ENCODE measurements around the gene IMMP1L.

IMMP1L gene

GRCh38 chr11:31478223-31478590 is 31.2 kb downstream of the IMMP1L start:
- Histone ChIP-seq H3K36me3 (ENCODE audit: control insufficient read depth, insufficient read depth, low read length) (no peaks in the 10 kb centered on the region), H3K4me3 (ENCODE audit: insufficient read depth, low read depth, low read length, poor library complexity, severe bottlenecking) (no peak overlapping the region), H3K9me3 (ENCODE audit: control insufficient read depth, low read length) (no peaks in the 10 kb centered on the region), H3K4me1 (ENCODE audit: control insufficient read depth, insufficient read depth, low read length, poor library complexity, severe bottlenecking) (no peaks in the 10 kb centered on the region), H3K27me3 (replicated peaks; ENCODE audit: control insufficient read depth, insufficient read depth, low read length, poor library complexity, severe bottlenecking) (no peaks in the 10 kb centered on the region), H3K27ac (ENCODE audit: insufficient read depth, low read length, poor library complexity, severe bottlenecking) (no peak overlapping the region)
- no peak for DNase-seq

GRCh38 chr11:31477528-31478222 is 31.7 kb downstream of the IMMP1L start:
- no peaks in the 10 kb centered on the region for H3K4me1 ChIP-seq (ENCODE audit: control insufficient read depth, insufficient read depth, low read length, poor library complexity, severe bottlenecking)
- DNase-seq, result no peak
- H3K27me3 ChIP-seq (replicated peaks; ENCODE audit: control insufficient read depth, insufficient read depth, low read length, poor library complexity, severe bottlenecking), result no peaks in the 10 kb centered on the region
- H3K9me3 ChIP-seq (ENCODE audit: control insufficient read depth, low read length), result no peaks in the 10 kb centered on the region
- H3K27ac ChIP-seq (ENCODE audit: insufficient read depth, low read length, poor library complexity, severe bottlenecking), result no peak overlapping the region
- H3K4me3 ChIP-seq (ENCODE audit: insufficient read depth, low read depth, low read length, poor library complexity, severe bottlenecking), result no peak overlapping the region
- no peaks in the 10 kb centered on the region for H3K36me3 ChIP-seq (ENCODE audit: control insufficient read depth, insufficient read depth, low read length)

GRCh38 chr11:31474083-31474482 is 35.3 kb downstream of the IMMP1L start:
- Histone ChIP-seq H3K4me3 (ENCODE audit: insufficient read depth, low read depth, low read length, poor library complexity, severe bottlenecking) (no peak overlapping the region), H3K9me3 (ENCODE audit: control insufficient read depth, low read length) (no peaks in the 10 kb centered on the region), H3K4me1 (ENCODE audit: control insufficient read depth, insufficient read depth, low read length, poor library complexity, severe bottlenecking) (no peaks in the 10 kb centered on the region), H3K36me3 (ENCODE audit: control insufficient read depth, insufficient read depth, low read length) (no peaks in the 10 kb centered on the region), H3K27ac (ENCODE audit: insufficient read depth, low read length, poor library complexity, severe bottlenecking) (no peak overlapping the region), H3K27me3 (replicated peaks; ENCODE audit: control insufficient read depth, insufficient read depth, low read length, poor library complexity, severe bottlenecking) (no peaks in the 10 kb centered on the region)
- no peak for DNase-seq

- Histone ChIP-seq H3K4me1 (ENCODE audit: control insufficient read depth, insufficient read depth, low read length, poor library complexity, severe bottlenecking) (no peaks in the 10 kb centered on the region), H3K4me3 (ENCODE audit: insufficient read depth, low read depth, low read length, poor library complexity, severe bottlenecking) (no peak overlapping the region), H3K27me3 (replicated peaks; ENCODE audit: control insufficient read depth, insufficient read depth, low read length, poor library complexity, severe bottlenecking) (no peaks in the 10 kb centered on the region), H3K9me3 (ENCODE audit: control insufficient read depth, low read length) (no peaks in the 10 kb centered on the region), H3K27ac (ENCODE audit: insufficient read depth, low read length, poor library complexity, severe bottlenecking) (no peak overlapping the region), H3K36me3 (ENCODE audit: control insufficient read depth, insufficient read depth, low read length) (peaks cover 4% of the 10 kb centered on the region)
- no peak for DNase-seq
Observed at GRCh38 chr11:31464436-31464835, 45.0 kb downstream of the IMMP1L start.

- Histone ChIP-seq H3K4me3 (ENCODE audit: insufficient read depth, low read depth, low read length, poor library complexity, severe bottlenecking) (no peak overlapping the region), H3K4me1 (ENCODE audit: control insufficient read depth, insufficient read depth, low read length, poor library complexity, severe bottlenecking) (no peaks in the 10 kb centered on the region), H3K27ac (ENCODE audit: insufficient read depth, low read length, poor library complexity, severe bottlenecking) (no peak overlapping the region), H3K9me3 (ENCODE audit: control insufficient read depth, low read length) (no peaks in the 10 kb centered on the region), H3K36me3 (ENCODE audit: control insufficient read depth, insufficient read depth, low read length) (no peaks in the 10 kb centered on the region), H3K27me3 (replicated peaks; ENCODE audit: control insufficient read depth, insufficient read depth, low read length, poor library complexity, severe bottlenecking) (no peaks in the 10 kb centered on the region)
- DNase-seq, result no peak
Observed at GRCh38 chr11:31455177-31455576, 54.2 kb downstream of the IMMP1L start.

- no peak overlapping the region for H3K4me3 ChIP-seq (ENCODE audit: insufficient read depth, low read depth, low read length, poor library complexity, severe bottlenecking)
- H3K27me3 ChIP-seq (replicated peaks; ENCODE audit: control insufficient read depth, insufficient read depth, low read length, poor library complexity, severe bottlenecking), result no peaks in the 10 kb centered on the region
- H3K27ac ChIP-seq (ENCODE audit: insufficient read depth, low read length, poor library complexity, severe bottlenecking), result no peak overlapping the region
- H3K4me1 ChIP-seq (ENCODE audit: control insufficient read depth, insufficient read depth, low read length, poor library complexity, severe bottlenecking), result no peaks in the 10 kb centered on the region
- no peaks in the 10 kb centered on the region for H3K9me3 ChIP-seq (ENCODE audit: control insufficient read depth, low read length)
- no peak for DNase-seq
- no peaks in the 10 kb centered on the region for H3K36me3 ChIP-seq (ENCODE audit: control insufficient read depth, insufficient read depth, low read length)
Observed at GRCh38 chr11:31450841-31451240, 58.6 kb downstream of the IMMP1L start.

GRCh38 chr11:31449040-31449439 is 60.4 kb downstream of the IMMP1L start:
- H3K9me3 ChIP-seq (ENCODE audit: control insufficient read depth, low read length), result no peaks in the 10 kb centered on the region
- H3K4me3 ChIP-seq (ENCODE audit: insufficient read depth, low read depth, low read length, poor library complexity, severe bottlenecking), result no peak overlapping the region
- H3K27me3 ChIP-seq (replicated peaks; ENCODE audit: control insufficient read depth, insufficient read depth, low read length, poor library complexity, severe bottlenecking), result no peaks in the 10 kb centered on the region
- no peak overlapping the region for H3K27ac ChIP-seq (ENCODE audit: insufficient read depth, low read length, poor library complexity, severe bottlenecking)
- H3K4me1 ChIP-seq (ENCODE audit: control insufficient read depth, insufficient read depth, low read length, poor library complexity, severe bottlenecking), result no peaks in the 10 kb centered on the region
- no peak for DNase-seq
- H3K36me3 ChIP-seq (ENCODE audit: control insufficient read depth, insufficient read depth, low read length), result no peaks in the 10 kb centered on the region

GRCh38 chr11:31445621-31446020 is 63.8 kb downstream of the IMMP1L start:
- Histone ChIP-seq H3K4me1 (ENCODE audit: control insufficient read depth, insufficient read depth, low read length, poor library complexity, severe bottlenecking) (no peaks in the 10 kb centered on the region), H3K27ac (ENCODE audit: insufficient read depth, low read length, poor library complexity, severe bottlenecking) (no peak overlapping the region), H3K4me3 (ENCODE audit: insufficient read depth, low read depth, low read length, poor library complexity, severe bottlenecking) (no peak overlapping the region), H3K9me3 (ENCODE audit: control insufficient read depth, low read length) (no peaks in the 10 kb centered on the region), H3K27me3 (replicated peaks; ENCODE audit: control insufficient read depth, insufficient read depth, low read length, poor library complexity, severe bottlenecking) (no peaks in the 10 kb centered on the region), H3K36me3 (ENCODE audit: control insufficient read depth, insufficient read depth, low read length) (no peaks in the 10 kb centered on the region)
- no peak for DNase-seq

GRCh38 chr11:31443802-31444201 is 65.6 kb downstream of the IMMP1L start:
- no peak for DNase-seq
- no peak overlapping the region for H3K27ac ChIP-seq (ENCODE audit: insufficient read depth, low read length, poor library complexity, severe bottlenecking)
- no peaks in the 10 kb centered on the region for H3K27me3 ChIP-seq (replicated peaks; ENCODE audit: control insufficient read depth, insufficient read depth, low read length, poor library complexity, severe bottlenecking)
- H3K4me3 ChIP-seq (ENCODE audit: insufficient read depth, low read depth, low read length, poor library complexity, severe bottlenecking), result no peak overlapping the region
- H3K36me3 ChIP-seq (ENCODE audit: control insufficient read depth, insufficient read depth, low read length), result no peaks in the 10 kb centered on the region
- no peaks in the 10 kb centered on the region for H3K9me3 ChIP-seq (ENCODE audit: control insufficient read depth, low read length)
- no peaks in the 10 kb centered on the region for H3K4me1 ChIP-seq (ENCODE audit: control insufficient read depth, insufficient read depth, low read length, poor library complexity, severe bottlenecking)

- no peak overlapping the region for H3K4me3 ChIP-seq (ENCODE audit: insufficient read depth, low read depth, low read length, poor library complexity, severe bottlenecking)
- no peak for DNase-seq
- H3K36me3 ChIP-seq (ENCODE audit: control insufficient read depth, insufficient read depth, low read length), result no peaks in the 10 kb centered on the region
- no peaks in the 10 kb centered on the region for H3K4me1 ChIP-seq (ENCODE audit: control insufficient read depth, insufficient read depth, low read length, poor library complexity, severe bottlenecking)
- H3K27me3 ChIP-seq (replicated peaks; ENCODE audit: control insufficient read depth, insufficient read depth, low read length, poor library complexity, severe bottlenecking), result no peaks in the 10 kb centered on the region
- no peak overlapping the region for H3K27ac ChIP-seq (ENCODE audit: insufficient read depth, low read length, poor library complexity, severe bottlenecking)
- no peaks in the 10 kb centered on the region for H3K9me3 ChIP-seq (ENCODE audit: control insufficient read depth, low read length)
Observed at GRCh38 chr11:31442086-31442485, 67.3 kb downstream of the IMMP1L start.

Measured in effector memory CD4-positive, alpha-beta T cell (primary cell).